ENCODE results near the gene PDPN. TPM values are rescaled to one million over a fixed set of nuclear protein-coding genes. Genes with fewer than 3 reads are reported as not detected.
A peak's percentile ranks its signal among the peaks of the same experiment; 100 is the strongest.

Gene PDPN
- total RNA-seq, 2 donors from 2014 or later = 29.9 to 43.2 TPM

- peak overlapping the region; percentile 94 for H3K27ac ChIP-seq (ENCODE audit: low read depth, low read length)
- 67 to 81% methylated on average over 3 to 7 of the region's 7 CpGs for WGBS, 2 experiments (ENCODE audit: insufficient coverage in 1 of 2, insufficient read length in 1 of 2)
Measured at GRCh38 chr1:13586001-13586400, 2.4 kb downstream of the PDPN start.

GRCh38 chr1:13587256-13588030 lies 3.8 kb downstream of the PDPN start:
- Histone ChIP-seq H3K9ac (ENCODE audit: extremely low read depth, low read length, poor library complexity, severe bottlenecking) (no peak overlapping the region), H3K9me3 (ENCODE audit: control insufficient read depth, low read length) (no peaks in the 10 kb centered on the region), H3K36me3 (ENCODE audit: control insufficient read depth, insufficient read depth, low read length) (no peaks in the 10 kb centered on the region), H3K4me1 (ENCODE audit: control insufficient read depth, insufficient read depth, low read length) (no peaks in the 10 kb centered on the region), H3K27me3 (ENCODE audit: control insufficient read depth, insufficient read depth, low read length, poor library complexity, severe bottlenecking) (peaks cover 16% of the 10 kb centered on the region), H3K27ac (ENCODE audit: low read depth, low read length) (no peak overlapping the region), H3K4me3 (ENCODE audit: low read length) (no peak overlapping the region)
- H3K9me3 Mint-ChIP-seq = no peaks in the 10 kb centered on the region
- no peak overlapping the region for H3K4me3 Mint-ChIP-seq
- no peak overlapping the region for H3K27ac Mint-ChIP-seq
- DNase-seq = no peak
- no peak for TF ChIP-seq CTCF (conservative IDR thresholded peaks at IDR 0.05)
- H3K27me3 Mint-ChIP-seq (ENCODE audit: insufficient read depth) = peaks cover 25% of the 10 kb centered on the region
- H3K36me3 Mint-ChIP-seq (ENCODE audit: low read depth) = peaks cover 12% of the 10 kb centered on the region
- 85 to 89% methylated on average over 7 to 9 of the region's 9 CpGs for WGBS, 2 experiments (ENCODE audit: insufficient coverage in 1 of 2, insufficient read length in 1 of 2)
- peaks cover 11% of the 10 kb centered on the region for H3K4me1 Mint-ChIP-seq

More at GRCh38 chr1:13586001-13586400, 2.4 kb downstream of the PDPN start:
- Mint-ChIP-seq H3K4me1 (peaks cover 18% of the 10 kb centered on the region), H3K36me3 (ENCODE audit: low read depth) (peaks cover 3% of the 10 kb centered on the region), H3K4me3 (peak overlapping the region; percentile 82), H3K9me3 (no peaks in the 10 kb centered on the region), H3K27me3 (ENCODE audit: insufficient read depth) (peaks cover 39% of the 10 kb centered on the region), H3K27ac (no peak overlapping the region)
- Histone ChIP-seq H3K4me3 (ENCODE audit: low read length) (no peak overlapping the region), H3K9me3 (ENCODE audit: control insufficient read depth, low read length) (no peaks in the 10 kb centered on the region), H3K4me1 (ENCODE audit: control insufficient read depth, insufficient read depth, low read length) (no peaks in the 10 kb centered on the region), H3K9ac (ENCODE audit: extremely low read depth, low read length, poor library complexity, severe bottlenecking) (no peak overlapping the region), H3K27me3 (ENCODE audit: control insufficient read depth, insufficient read depth, low read length, poor library complexity, severe bottlenecking) (peaks cover 31% of the 10 kb centered on the region), H3K36me3 (ENCODE audit: control insufficient read depth, insufficient read depth, low read length) (no peaks in the 10 kb centered on the region)
- no peak for DNase-seq
- no peak for TF ChIP-seq CTCF (conservative IDR thresholded peaks at IDR 0.05)

DNA sequence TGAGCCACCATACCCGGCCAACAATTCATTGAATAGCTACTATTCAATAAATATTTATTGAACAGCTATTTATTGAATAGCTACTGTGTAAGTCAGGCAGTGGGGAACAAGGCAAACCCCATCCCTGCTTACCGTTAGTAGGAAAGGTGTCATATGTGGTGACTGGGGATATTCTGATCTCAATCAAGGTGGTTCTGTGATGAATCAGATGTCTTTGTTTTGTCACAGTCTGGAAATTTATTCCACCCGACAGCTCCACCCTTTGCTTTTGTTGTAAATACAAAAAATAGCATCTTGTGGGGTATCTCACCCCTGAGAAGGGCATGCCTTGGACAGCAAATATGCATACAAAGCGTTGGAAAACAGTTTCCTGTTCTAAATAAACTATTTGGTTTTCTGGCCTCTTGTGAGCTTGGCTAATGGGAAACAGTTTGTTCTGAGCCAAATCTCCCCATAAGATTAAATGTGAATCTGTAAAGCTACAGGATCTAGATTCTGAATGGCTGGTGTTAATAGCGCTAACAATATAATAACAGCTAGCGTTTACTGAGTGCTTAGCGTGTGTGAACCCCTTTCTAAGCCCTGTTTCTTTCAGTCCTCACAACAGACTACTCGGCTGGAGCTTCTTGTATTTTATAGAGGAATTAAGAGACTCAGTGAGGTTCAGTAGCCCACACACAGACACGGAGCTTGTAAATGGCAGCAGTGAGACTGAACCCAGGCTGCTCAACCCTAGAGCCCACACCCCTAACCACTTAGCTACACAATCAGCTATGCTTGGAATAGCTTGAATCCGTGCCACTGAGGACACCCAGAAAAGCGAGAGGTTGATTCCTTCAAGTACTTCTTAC lies 5.5 kb downstream of the PDPN start:
- Histone ChIP-seq H3K9ac (ENCODE audit: extremely low read depth, low read length, poor library complexity, severe bottlenecking) (no peak overlapping the region), H3K4me1 (ENCODE audit: control insufficient read depth, insufficient read depth, low read length) (no peaks in the 10 kb centered on the region), H3K27ac (ENCODE audit: low read depth, low read length) (no peak overlapping the region), H3K27me3 (ENCODE audit: control insufficient read depth, insufficient read depth, low read length, poor library complexity, severe bottlenecking) (peaks cover 12% of the 10 kb centered on the region), H3K9me3 (ENCODE audit: control insufficient read depth, low read length) (no peaks in the 10 kb centered on the region), H3K36me3 (ENCODE audit: control insufficient read depth, insufficient read depth, low read length) (no peaks in the 10 kb centered on the region), H3K4me3 (ENCODE audit: low read length) (no peak overlapping the region)
- no peak for DNase-seq
- Mint-ChIP-seq H3K27ac (no peak overlapping the region), H3K27me3 (ENCODE audit: insufficient read depth) (peaks cover 16% of the 10 kb centered on the region), H3K4me1 (peaks cover 10% of the 10 kb centered on the region), H3K4me3 (no peak overlapping the region), H3K36me3 (ENCODE audit: low read depth) (peaks cover 12% of the 10 kb centered on the region), H3K9me3 (no peaks in the 10 kb centered on the region)
- WGBS, 2 experiments (ENCODE audit: insufficient coverage in 1 of 2, insufficient read length in 1 of 2) = 93 to 97% methylated on average over 9 to 11 of the region's 11 CpGs
- TF ChIP-seq CTCF (conservative IDR thresholded peaks at IDR 0.05) = no peak
